Progenitor cell of endocrine pancreas (in vitro differentiated cells): Measurements from ENCODE around the gene PLEKHH2. TPM values are rescaled to one million over a fixed set of nuclear protein-coding genes. Genes with fewer than 3 reads are reported as not detected.

ENCODE experiments used
- DNase-seq: peaks from one replicate; pipeline ENCODE4 v3.0.0; 2021; ENCODE audit warnings: low spot score; ENCODE audit not compliant: unreplicated experiment
- H3K27ac Mint-ChIP-seq: 2 replicates; pipeline ENCODE4 v1.8.0; 2021; ENCODE audit warnings: mild to moderate bottlenecking, moderate library complexity, mixed read lengths
- H3K27me3 Mint-ChIP-seq: 2 replicates; pipeline ENCODE4 v1.8.0; 2021; ENCODE audit warnings: mixed read lengths
- H3K36me3 Mint-ChIP-seq: 2 replicates; pipeline ENCODE4 v1.8.0; 2022; ENCODE audit warnings: mixed read lengths; ENCODE audit not compliant: insufficient read depth
- H3K4me1 Mint-ChIP-seq: 2 replicates; pipeline ENCODE4 v1.8.0; 2021; ENCODE audit warnings: low read depth, mixed read lengths
- H3K4me3 Mint-ChIP-seq: 2 replicates; pipeline ENCODE4 v1.8.0; 2021; ENCODE audit warnings: low read depth, mild to moderate bottlenecking, moderate library complexity, mixed read lengths
- H3K9me3 Mint-ChIP-seq: 2 replicates; pipeline ENCODE4 v1.8.0; 2021; ENCODE audit warnings: low read depth, mixed read lengths
- total RNA-seq: library from RNA; stranded (reverse); gene quantifications from 2 replicates; pipeline ENCODE4 v1.2.1, GENCODE V29; 2021
- TF ChIP-seq, protein P1 (sequence below): fragments of 200-600 bp; sonication (generic); IDR thresholded peaks from one replicate; pipeline ENCODE4 v1.5.0; 2021; ENCODE audit warnings: antibody characterized with exemption, mild to moderate bottlenecking; ENCODE audit not compliant: unreplicated experiment

The PLEKHH2 gene
- total RNA-seq, 1 donor from 2014 or later, result 9.0 TPM

DNA sequence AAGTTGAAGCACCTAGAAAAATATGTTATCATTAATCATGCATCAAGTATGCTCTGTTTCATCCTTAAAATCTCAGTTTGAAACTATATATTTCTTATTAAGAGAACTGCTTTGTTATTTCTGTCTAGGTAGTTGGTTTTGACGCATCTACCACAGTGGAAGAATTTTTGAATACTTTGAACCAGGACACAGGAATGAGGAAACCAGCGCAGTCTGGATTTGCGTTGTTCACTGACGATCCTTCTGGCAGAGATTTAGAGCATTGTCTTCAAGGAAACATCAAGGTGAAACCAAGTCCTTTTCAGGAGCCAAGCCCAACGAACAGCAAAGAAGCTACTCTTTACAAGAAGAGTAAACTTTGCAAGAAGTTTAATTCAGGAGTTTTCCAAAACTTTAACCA lies 106.6 kb downstream of the PLEKHH2 start:
- H3K4me3 Mint-ChIP-seq, result no peak overlapping the region
- no peaks in the 10 kb centered on the region for H3K9me3 Mint-ChIP-seq
- DNase-seq, result no peak
- no peaks in the 10 kb centered on the region for H3K4me1 Mint-ChIP-seq
- TF ChIP-seq, protein P1, sequence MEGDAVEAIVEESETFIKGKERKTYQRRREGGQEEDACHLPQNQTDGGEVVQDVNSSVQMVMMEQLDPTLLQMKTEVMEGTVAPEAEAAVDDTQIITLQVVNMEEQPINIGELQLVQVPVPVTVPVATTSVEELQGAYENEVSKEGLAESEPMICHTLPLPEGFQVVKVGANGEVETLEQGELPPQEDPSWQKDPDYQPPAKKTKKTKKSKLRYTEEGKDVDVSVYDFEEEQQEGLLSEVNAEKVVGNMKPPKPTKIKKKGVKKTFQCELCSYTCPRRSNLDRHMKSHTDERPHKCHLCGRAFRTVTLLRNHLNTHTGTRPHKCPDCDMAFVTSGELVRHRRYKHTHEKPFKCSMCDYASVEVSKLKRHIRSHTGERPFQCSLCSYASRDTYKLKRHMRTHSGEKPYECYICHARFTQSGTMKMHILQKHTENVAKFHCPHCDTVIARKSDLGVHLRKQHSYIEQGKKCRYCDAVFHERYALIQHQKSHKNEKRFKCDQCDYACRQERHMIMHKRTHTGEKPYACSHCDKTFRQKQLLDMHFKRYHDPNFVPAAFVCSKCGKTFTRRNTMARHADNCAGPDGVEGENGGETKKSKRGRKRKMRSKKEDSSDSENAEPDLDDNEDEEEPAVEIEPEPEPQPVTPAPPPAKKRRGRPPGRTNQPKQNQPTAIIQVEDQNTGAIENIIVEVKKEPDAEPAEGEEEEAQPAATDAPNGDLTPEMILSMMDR, result no peak
- no peaks in the 10 kb centered on the region for H3K36me3 Mint-ChIP-seq
- no peak overlapping the region for H3K27ac Mint-ChIP-seq
- no peaks in the 10 kb centered on the region for H3K27me3 Mint-ChIP-seq

DNA sequence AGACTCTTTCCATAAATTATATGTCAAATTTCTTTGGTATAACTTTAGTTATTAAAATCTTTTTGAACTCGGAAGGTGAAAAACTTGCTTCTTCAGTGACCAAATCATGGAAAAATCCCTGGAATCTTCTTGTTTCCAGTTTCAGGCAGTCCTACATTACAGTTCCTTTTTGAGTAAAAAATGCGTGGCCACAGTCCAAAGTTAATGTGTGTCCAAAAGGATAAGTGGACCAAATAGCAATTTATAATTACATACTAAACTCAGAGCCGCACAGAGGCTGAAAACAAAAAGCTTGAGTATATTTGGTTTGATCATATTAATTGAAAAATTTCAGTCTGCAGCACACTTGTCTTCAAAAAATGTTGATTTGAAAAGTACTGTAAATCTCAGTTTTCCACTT lies 108.4 kb downstream of the PLEKHH2 start:
- no peaks in the 10 kb centered on the region for H3K9me3 Mint-ChIP-seq
- no peak overlapping the region for H3K4me3 Mint-ChIP-seq
- no peaks in the 10 kb centered on the region for H3K27me3 Mint-ChIP-seq
- DNase-seq, result no peak
- no peaks in the 10 kb centered on the region for H3K4me1 Mint-ChIP-seq
- no peak overlapping the region for H3K27ac Mint-ChIP-seq
- TF ChIP-seq, protein P1, result no peak
- H3K36me3 Mint-ChIP-seq, result no peaks in the 10 kb centered on the region

DNA sequence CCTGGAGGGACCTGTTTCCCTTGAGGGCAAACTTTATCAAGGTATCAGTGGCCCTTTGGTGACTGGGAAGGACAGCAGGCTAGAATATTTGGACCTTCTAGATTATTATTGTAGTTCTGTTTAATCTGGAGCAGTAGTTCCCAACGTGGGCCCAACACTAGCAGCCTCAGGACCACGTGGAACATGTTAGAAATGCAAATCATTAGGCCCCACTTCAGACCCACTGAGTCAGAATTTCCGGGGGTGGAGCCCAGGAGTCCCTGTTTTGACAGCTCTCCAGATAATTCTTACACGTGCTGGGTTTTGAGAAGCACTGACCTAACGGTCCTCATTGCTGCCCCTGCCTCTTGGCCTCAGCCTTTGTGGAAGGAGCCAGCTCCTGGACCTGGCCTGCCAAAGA lies 111.3 kb downstream of the PLEKHH2 start:
- no peaks in the 10 kb centered on the region for H3K36me3 Mint-ChIP-seq
- no peak overlapping the region for H3K27ac Mint-ChIP-seq
- TF ChIP-seq, protein P1, result no peak
- no peaks in the 10 kb centered on the region for H3K27me3 Mint-ChIP-seq
- DNase-seq, result no peak
- no peaks in the 10 kb centered on the region for H3K4me1 Mint-ChIP-seq
- no peaks in the 10 kb centered on the region for H3K9me3 Mint-ChIP-seq
- no peak overlapping the region for H3K4me3 Mint-ChIP-seq

DNA sequence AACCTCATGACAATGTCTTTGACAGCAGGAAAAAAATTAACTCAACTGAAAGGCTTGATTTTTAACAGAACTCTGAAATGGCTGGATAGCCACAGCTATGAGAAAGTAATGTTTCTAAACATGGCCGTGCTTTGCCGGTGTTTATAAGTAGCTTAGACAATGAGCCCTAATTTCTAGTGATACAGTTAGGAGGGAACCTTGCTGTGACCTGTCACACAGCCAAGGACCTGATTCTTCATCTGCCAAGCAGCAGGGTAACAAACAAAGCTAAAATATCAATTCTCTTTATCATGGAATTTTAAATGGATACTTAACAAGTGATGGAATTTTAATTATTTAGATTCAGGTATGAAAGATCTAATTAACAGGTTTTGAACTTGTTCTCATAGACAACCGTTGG lies 112.5 kb downstream of the PLEKHH2 start:
- Mint-ChIP-seq H3K4me3 (no peak overlapping the region), H3K36me3 (no peaks in the 10 kb centered on the region), H3K27ac (no peak overlapping the region), H3K27me3 (no peaks in the 10 kb centered on the region), H3K9me3 (no peaks in the 10 kb centered on the region), H3K4me1 (no peaks in the 10 kb centered on the region)
- no peak for DNase-seq
- TF ChIP-seq, protein P1, result no peak

DNA sequence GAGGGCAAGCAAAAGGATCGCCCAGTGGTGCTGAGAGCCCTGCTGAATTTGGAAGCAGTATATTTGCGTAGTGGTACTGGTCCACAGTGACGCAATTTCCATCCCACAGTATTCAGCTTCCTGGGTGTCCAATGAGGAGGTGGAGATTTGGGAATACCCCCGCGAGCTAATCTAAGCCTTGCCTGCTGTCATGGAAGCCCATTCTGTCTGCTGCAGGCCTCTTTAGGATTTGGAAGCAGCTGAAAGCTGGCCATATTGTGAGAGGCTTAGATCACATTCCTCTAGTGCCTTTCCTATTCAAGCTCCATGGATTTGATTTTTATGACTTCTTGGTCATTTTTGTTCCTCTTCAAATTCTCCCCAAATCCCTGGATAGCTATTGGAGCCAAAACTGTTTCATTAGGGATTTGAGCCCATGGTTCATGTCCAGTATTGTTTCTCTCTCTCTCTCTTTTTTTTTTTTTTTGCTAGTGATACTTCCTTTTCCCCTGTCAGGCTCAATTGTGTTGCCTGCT lies 114.5 kb downstream of the PLEKHH2 start:
- no peak overlapping the region for H3K27ac Mint-ChIP-seq
- no peaks in the 10 kb centered on the region for H3K27me3 Mint-ChIP-seq
- peaks cover 3% of the 10 kb centered on the region for H3K36me3 Mint-ChIP-seq
- no peak for DNase-seq
- TF ChIP-seq, protein P1, result no peak
- H3K4me3 Mint-ChIP-seq, result no peak overlapping the region
- H3K9me3 Mint-ChIP-seq, result no peaks in the 10 kb centered on the region
- H3K4me1 Mint-ChIP-seq, result no peaks in the 10 kb centered on the region
